Measurements from ENCODE around the gene SLC17A4. TPM values are rescaled to one million over a fixed set of nuclear protein-coding genes. Genes with fewer than 3 reads are reported as not detected.

SLC17A4 gene
- total and polyA plus RNA-seq, 7 donors, result under 0.01 to 24.7 (median 10.6) TPM; not detected in 3

- Histone ChIP-seq H3K27me3 (no peaks in the 10 kb centered on the region), H3K27ac (no peak overlapping the region), H3K9me3 (no peaks in the 10 kb centered on the region), H3K4me3 (no peak overlapping the region), H3K4me1 (no peaks in the 10 kb centered on the region), H3K36me3 (no peaks in the 10 kb centered on the region)
- DNase-seq, result no peak
- intact Hi-C loops (cut with DNase I), result no loop called here
- 25 to 33% methylated on average over 2 of the region's 2 CpGs for WGBS, 2 donors
- no peak for TF ChIP-seq POLR2AphosphoS5 (IDR thresholded peaks at IDR 0.05)
- no peak for TF ChIP-seq CTCF (IDR thresholded peaks at IDR 0.05)
- TF ChIP-seq EP300 (IDR thresholded peaks at IDR 0.05), result no peak
- no peak for TF ChIP-seq POLR2A (IDR thresholded peaks at IDR 0.05)
These were observed 4.7 kb upstream of the SLC17A4 start for GRCh38 chr6:25749837-25750236.

- DNase-seq, result no peak
- Histone ChIP-seq H3K36me3 (no peaks in the 10 kb centered on the region), H3K9me3 (no peaks in the 10 kb centered on the region), H3K27ac (no peak overlapping the region), H3K27me3 (no peaks in the 10 kb centered on the region), H3K4me1 (no peaks in the 10 kb centered on the region), H3K4me3 (no peak overlapping the region)
- 10 to 45% methylated on average over 3 of the region's 3 CpGs for WGBS, 2 donors
- TF ChIP-seq POLR2A (IDR thresholded peaks at IDR 0.05), result no peak
- TF ChIP-seq CTCF (IDR thresholded peaks at IDR 0.05), result no peak
- no peak for TF ChIP-seq EP300 (IDR thresholded peaks at IDR 0.05)
- TF ChIP-seq POLR2AphosphoS5 (IDR thresholded peaks at IDR 0.05), result no peak
- intact Hi-C loops (cut with DNase I), result no loop called here
These were observed 3.6 kb upstream of the SLC17A4 start for GRCh38 chr6:25750906-25751305.

DNA sequence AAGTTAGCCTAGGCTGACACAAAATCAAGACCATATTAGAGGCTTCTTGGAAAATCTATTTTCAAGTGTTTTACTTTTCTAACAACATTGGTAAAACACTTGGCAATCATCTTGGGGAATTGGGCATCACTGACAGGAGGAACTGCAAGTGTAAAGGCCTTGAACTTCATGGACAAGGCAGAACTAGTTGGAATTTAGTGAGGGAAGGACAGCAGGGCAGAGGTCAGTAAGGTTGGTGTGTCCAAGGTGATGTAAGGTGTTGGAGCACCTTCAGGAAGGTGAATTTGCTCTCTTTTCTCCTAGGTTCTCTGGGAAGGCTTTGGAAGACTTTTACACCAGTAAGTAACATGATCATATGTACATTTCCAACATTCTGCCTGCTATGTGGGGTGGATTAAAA, 1.5 kb upstream of the SLC17A4 start:
- H3K9me3 ChIP-seq, result no peaks in the 10 kb centered on the region
- intact Hi-C loops (cut with DNase I), result no loop called here
- no peaks in the 10 kb centered on the region for H3K27me3 ChIP-seq
- DNase-seq, result no peak
- H3K4me3 ChIP-seq, result no peak overlapping the region
- TF ChIP-seq POLR2A (IDR thresholded peaks at IDR 0.05), result no peak
- no peak for TF ChIP-seq EP300 (IDR thresholded peaks at IDR 0.05)
- no peaks in the 10 kb centered on the region for H3K4me1 ChIP-seq
- H3K36me3 ChIP-seq, result no peaks in the 10 kb centered on the region
- H3K27ac ChIP-seq, result no peak overlapping the region

GRCh38 chr6:25755483-25755882, 941 bp downstream of the SLC17A4 start:
- no peak overlapping the region for H3K27ac ChIP-seq
- no peaks in the 10 kb centered on the region for H3K9me3 ChIP-seq
- no peak for DNase-seq
- H3K4me3 ChIP-seq, result no peak overlapping the region
- H3K4me1 ChIP-seq, result no peaks in the 10 kb centered on the region
- TF ChIP-seq CTCF (IDR thresholded peaks at IDR 0.05) (no peak), POLR2AphosphoS5 (IDR thresholded peaks at IDR 0.05) (no peak), POLR2A (IDR thresholded peaks at IDR 0.05) (no peak), EP300 (IDR thresholded peaks at IDR 0.05) (no peak)
- WGBS, 2 donors, result 90% methylated on average over 1 of the region's 1 CpG
- no peaks in the 10 kb centered on the region for H3K36me3 ChIP-seq
- H3K27me3 ChIP-seq, result no peaks in the 10 kb centered on the region
- intact Hi-C loops (cut with DNase I), result no loop called here

- WGBS, 2 donors, result 89 to 93% methylated on average over 9 of the region's 9 CpGs
- DNase-seq, result no peak
- H3K4me1 ChIP-seq, result no peaks in the 10 kb centered on the region
- intact Hi-C loops (cut with DNase I), result no loop called here
- no peak overlapping the region for H3K27ac ChIP-seq
- no peaks in the 10 kb centered on the region for H3K36me3 ChIP-seq
- no peaks in the 10 kb centered on the region for H3K27me3 ChIP-seq
- TF ChIP-seq CTCF (IDR thresholded peaks at IDR 0.05), result no peak
- H3K4me3 ChIP-seq, result no peak overlapping the region
- no peaks in the 10 kb centered on the region for H3K9me3 ChIP-seq
These were observed 2.1 kb downstream of the SLC17A4 start for GRCh38 chr6:25756382-25757363.

Data from sigmoid colon (tissue), 7 donors.